ENCODE data around the gene SLC6A9. TPM values are rescaled to one million over a fixed set of nuclear protein-coding genes. Genes with fewer than 3 reads are reported as not detected.

The SLC6A9 gene
- total RNA-seq, 5 donors from 2014 or later (not counting 1 experiment from before 2014, with no cell fraction given): 1.4 to 8.2 (median 6.3) TPM; not detected in 1

DNA sequence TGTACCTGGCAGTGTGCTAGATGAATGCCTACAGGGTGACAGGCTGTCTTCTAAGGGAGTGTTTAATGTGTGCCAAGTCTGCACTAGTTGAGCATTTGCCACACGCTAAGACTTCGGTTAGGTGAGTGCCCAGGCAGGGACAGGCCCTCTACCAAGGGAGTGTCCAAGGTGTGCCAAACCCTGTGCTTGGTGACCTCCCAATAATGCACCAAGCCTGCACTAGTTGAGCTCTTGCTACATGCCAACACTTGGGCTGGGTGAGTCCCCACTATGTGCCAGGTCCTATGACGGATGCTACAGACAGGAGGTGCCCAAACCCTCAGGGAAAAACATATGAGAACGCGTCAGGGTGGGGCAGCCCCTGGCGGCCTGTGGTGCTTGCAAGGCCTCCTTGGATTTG lies 10.8 kb downstream of the SLC6A9 start:
- Histone ChIP-seq H3K27ac (ENCODE audit: low read length) (no peak overlapping the region), H3K4me1 (ENCODE audit: control insufficient read depth in 1 of 2, extremely low read depth in 1 of 2, insufficient read depth in 2 of 2, low read length in 2 of 2) (no peaks in the 10 kb centered on the region), H3K4me3 (ENCODE audit: control insufficient read depth in 1 of 2, extremely low read depth in 1 of 2, low read length in 1 of 2) (no peak overlapping the region), H3K27me3 (replicated peaks in 1 of 2; ENCODE audit: control insufficient read depth in 2 of 2, extremely low read depth in 1 of 2, insufficient read depth in 2 of 2, low read length in 1 of 2) (peaks cover 0 to 24% of the 10 kb centered on the region in 2 experiments), H3K36me3 (ENCODE audit: control insufficient read depth in 2 of 2, extremely low read depth in 1 of 2, insufficient read depth in 1 of 2, low read length in 1 of 2) (no peaks in the 10 kb centered on the region), H3K9me3 (no peaks in the 10 kb centered on the region)
- Mint-ChIP-seq H3K4me3 (no peak overlapping the region), H3K36me3 (no peaks in the 10 kb centered on the region), H3K9me3 (no peaks in the 10 kb centered on the region), H3K4me1 (no peaks in the 10 kb centered on the region), H3K27ac (no peak overlapping the region), H3K27me3 (no peaks in the 10 kb centered on the region)
- ATAC-seq (replicated peaks in 1 of 4) (no peak), DNase-seq (no peak)
- WGBS (ENCODE audit: insufficient coverage): 84% methylated on average over 6 of the region's 6 CpGs
- POLR2A ChIA-PET: no interaction called here
- CTCF ChIA-PET: no interaction called here

DNA sequence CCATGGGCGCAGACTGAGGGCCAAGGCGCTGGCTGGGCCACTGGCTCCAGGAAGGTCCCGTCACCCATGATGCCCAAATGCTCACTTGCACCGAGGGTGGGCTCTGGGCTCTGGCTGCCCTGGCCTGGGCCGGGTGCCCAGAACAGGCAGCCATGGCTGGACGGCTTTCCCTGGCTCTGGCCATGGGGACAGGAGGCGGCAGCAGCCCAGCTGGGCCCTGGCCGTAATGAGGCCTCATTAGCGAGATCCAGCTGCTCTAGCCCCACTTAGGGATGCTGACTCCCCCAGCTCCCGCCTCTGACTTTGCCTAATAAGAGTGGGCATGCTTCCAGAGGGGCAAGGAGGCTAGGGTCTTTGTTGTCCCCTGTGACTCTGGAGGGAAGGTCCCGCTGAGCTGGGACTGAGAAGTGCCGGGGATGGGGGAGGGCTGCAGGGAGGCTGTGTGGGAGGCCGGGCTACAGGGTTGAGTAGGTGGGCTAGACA lies 11.8 kb downstream of the SLC6A9 start:
- CTCF ChIA-PET: interaction anchor here in 1 of 2 donors (0.5 kb wide), 1 partner anchor 12 kb away, joined by 6 read pairs; no protein-coding TSS in a partner anchor
- no peaks in the 10 kb centered on the region for H3K36me3 Mint-ChIP-seq
- DNase-seq: no peak

DNA sequence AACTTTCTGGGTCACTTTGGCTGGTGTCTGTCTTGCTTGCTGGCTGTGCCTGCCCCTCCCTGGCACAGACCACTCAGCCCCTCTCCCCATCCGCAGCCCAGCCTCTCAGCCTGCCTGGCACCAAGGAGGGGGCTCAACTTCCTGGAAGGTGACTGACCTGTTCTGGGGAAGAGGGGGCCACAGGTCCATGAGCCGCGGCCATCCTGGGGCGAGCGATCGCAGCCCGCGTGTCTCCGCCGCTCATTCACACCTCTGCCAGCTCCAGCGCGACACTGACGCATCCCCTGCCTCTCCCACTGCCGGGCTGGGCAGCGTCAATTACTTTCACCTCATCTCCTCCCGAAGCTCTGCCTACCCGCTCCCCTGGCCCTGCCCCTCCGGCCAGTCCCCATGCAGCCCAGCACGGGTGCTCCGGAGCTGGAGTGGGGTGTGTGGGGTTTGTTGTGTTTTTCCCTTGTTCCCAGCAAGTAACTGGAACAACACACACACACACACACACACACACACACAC lies 14.3 kb downstream of the SLC6A9 start:
- Mint-ChIP-seq H3K4me1 (peaks cover 7 to 22% (median 12%) of the 10 kb centered on the region in 3 donors), H3K36me3 (no peaks in the 10 kb centered on the region), H3K27me3 (no peaks in the 10 kb centered on the region), H3K4me3 (no peak overlapping the region), H3K27ac (no peak overlapping the region), H3K9me3 (no peaks in the 10 kb centered on the region)
- WGBS (ENCODE audit: insufficient coverage): 94% methylated on average over 14 of the region's 20 CpGs
- Histone ChIP-seq H3K27ac (ENCODE audit: low read length) (no peak overlapping the region), H3K9me3 (no peaks in the 10 kb centered on the region), H3K27me3 (replicated peaks in 1 of 2; ENCODE audit: control insufficient read depth in 2 of 2, extremely low read depth in 1 of 2, insufficient read depth in 2 of 2, low read length in 1 of 2) (peaks cover 0 to 24% of the 10 kb centered on the region in 2 experiments), H3K36me3 (ENCODE audit: control insufficient read depth in 2 of 2, extremely low read depth in 1 of 2, insufficient read depth in 1 of 2, low read length in 1 of 2) (no peaks in the 10 kb centered on the region), H3K4me3 (ENCODE audit: control insufficient read depth in 1 of 2, extremely low read depth in 1 of 2, low read length in 1 of 2) (no peak overlapping the region), H3K4me1 (ENCODE audit: control insufficient read depth in 1 of 2, extremely low read depth in 1 of 2, insufficient read depth in 2 of 2, low read length in 2 of 2) (peaks cover 5 to 14% of the 10 kb centered on the region in 2 experiments)
- no peak for DNase-seq
- CTCF ChIA-PET: no interaction called here
- POLR2A ChIA-PET: no interaction called here
- ATAC-seq (replicated peaks in 1 of 4): no peak

More for the DNA sequence above, 11.8 kb downstream of the SLC6A9 start:
- Mint-ChIP-seq H3K9me3 (no peaks in the 10 kb centered on the region), H3K4me3 (no peak overlapping the region), H3K4me1 (peaks cover 0 to 2% (median 0%) of the 10 kb centered on the region in 3 donors), H3K27ac (no peak overlapping the region), H3K27me3 (no peaks in the 10 kb centered on the region)
- no peak overlapping the region for H3K4me3 ChIP-seq (ENCODE audit: control insufficient read depth in 1 of 2, extremely low read depth in 1 of 2, low read length in 1 of 2)
- H3K9me3 ChIP-seq: no peaks in the 10 kb centered on the region
- no peaks in the 10 kb centered on the region for H3K36me3 ChIP-seq (ENCODE audit: control insufficient read depth in 2 of 2, extremely low read depth in 1 of 2, insufficient read depth in 1 of 2, low read length in 1 of 2)
- POLR2A ChIA-PET: no interaction called here
- H3K27me3 ChIP-seq (replicated peaks in 1 of 2; ENCODE audit: control insufficient read depth in 2 of 2, extremely low read depth in 1 of 2, insufficient read depth in 2 of 2, low read length in 1 of 2): peaks cover 0 to 26% of the 10 kb centered on the region in 2 experiments
- WGBS (ENCODE audit: insufficient coverage): 88% methylated on average over 10 of the region's 13 CpGs
- ATAC-seq (replicated peaks in 1 of 4): no peak
- no peaks in the 10 kb centered on the region for H3K4me1 ChIP-seq (ENCODE audit: control insufficient read depth in 1 of 2, extremely low read depth in 1 of 2, insufficient read depth in 2 of 2, low read length in 2 of 2)
- no peak overlapping the region for H3K27ac ChIP-seq (ENCODE audit: low read length)

DNA sequence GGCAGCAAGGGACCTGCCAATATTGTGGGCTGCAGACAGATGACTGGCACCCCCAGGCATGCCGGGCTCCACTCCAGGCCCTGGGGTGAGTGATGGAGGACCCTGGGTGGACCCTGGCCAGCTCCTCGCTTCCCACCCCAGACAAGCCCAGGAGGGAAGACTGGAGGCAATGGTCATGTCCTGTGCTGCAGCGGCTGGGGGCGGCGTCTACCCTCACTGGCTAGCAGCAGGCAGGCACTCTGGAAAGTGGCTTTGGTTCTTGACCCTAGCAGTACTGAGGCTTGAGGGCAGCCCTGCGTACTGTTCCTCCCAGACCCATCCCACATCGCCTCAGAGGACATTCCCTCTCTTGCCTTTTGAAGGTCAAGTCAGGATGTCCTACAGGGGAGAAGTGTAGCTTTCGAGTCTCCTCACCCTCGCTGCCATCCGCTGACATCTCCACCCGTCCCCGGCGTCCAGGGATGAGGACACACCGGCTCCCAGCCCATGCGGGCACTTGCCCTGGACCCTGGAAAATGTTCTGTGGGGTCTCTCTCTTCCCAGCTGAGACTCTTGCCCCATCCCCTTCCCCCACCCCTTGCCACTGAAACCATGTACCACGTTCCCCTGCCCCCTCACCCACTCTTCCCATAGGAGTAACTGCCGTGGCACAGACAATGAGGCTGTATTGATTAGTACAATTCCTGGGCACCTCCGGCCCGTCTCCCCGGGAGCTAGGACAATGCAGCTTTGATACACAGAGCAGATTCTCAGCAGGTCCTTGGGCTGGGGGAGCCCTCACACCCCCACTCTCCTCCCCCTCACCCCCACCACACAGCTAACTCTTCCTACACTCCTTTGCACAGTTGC lies 15.0 kb downstream of the SLC6A9 start:
- no peaks in the 10 kb centered on the region for H3K27me3 Mint-ChIP-seq
- no peak overlapping the region for H3K4me3 Mint-ChIP-seq
- no peak for DNase-seq
- WGBS (ENCODE audit: insufficient coverage): 87% methylated on average over 11 of the region's 20 CpGs
- Histone ChIP-seq H3K9me3 (no peaks in the 10 kb centered on the region), H3K4me3 (ENCODE audit: control insufficient read depth in 1 of 2, extremely low read depth in 1 of 2, low read length in 1 of 2) (no peak overlapping the region), H3K4me1 (ENCODE audit: control insufficient read depth in 1 of 2, extremely low read depth in 1 of 2, insufficient read depth in 2 of 2, low read length in 2 of 2) (peaks cover 5 to 14% of the 10 kb centered on the region in 2 experiments), H3K36me3 (ENCODE audit: control insufficient read depth in 2 of 2, extremely low read depth in 1 of 2, insufficient read depth in 1 of 2, low read length in 1 of 2) (no peaks in the 10 kb centered on the region), H3K27ac (ENCODE audit: low read length) (no peak overlapping the region), H3K27me3 (replicated peaks in 1 of 2; ENCODE audit: control insufficient read depth in 2 of 2, extremely low read depth in 1 of 2, insufficient read depth in 2 of 2, low read length in 1 of 2) (peaks cover 0 to 24% of the 10 kb centered on the region in 2 experiments)
- ATAC-seq (replicated peaks in 1 of 4): no peak
- ChIA-PET POLR2A (interaction anchor here in 1 of 2 donors (0.5 kb wide), 1 partner anchor 1733 kb away, joined by 6 read pairs; no protein-coding TSS in a partner anchor), CTCF (no interaction called here)
- H3K27ac Mint-ChIP-seq: no peak overlapping the region
- H3K36me3 Mint-ChIP-seq: no peaks in the 10 kb centered on the region
- no peaks in the 10 kb centered on the region for H3K9me3 Mint-ChIP-seq
- H3K4me1 Mint-ChIP-seq: peaks cover 7 to 22% (median 12%) of the 10 kb centered on the region in 3 donors

DNA sequence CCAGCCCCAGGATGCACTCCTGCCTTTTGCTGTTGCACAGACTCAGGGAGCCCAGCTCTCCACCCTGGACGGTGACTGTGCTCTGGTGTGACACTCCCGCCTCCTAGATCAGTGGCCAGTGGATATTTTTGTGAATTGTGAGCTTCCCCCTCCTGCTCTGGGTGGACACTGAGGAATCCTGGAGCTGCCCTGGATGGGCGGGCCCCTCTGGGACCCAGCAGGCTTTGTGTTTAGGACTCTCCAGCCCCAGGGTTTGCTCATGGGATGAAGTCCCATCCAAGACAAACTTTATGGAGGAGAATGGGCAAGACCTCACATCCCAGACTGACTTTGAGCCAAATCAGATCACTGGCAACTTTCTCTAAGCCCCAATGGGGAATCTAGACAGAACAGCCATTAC lies 16.1 kb downstream of the SLC6A9 start:
- Mint-ChIP-seq H3K4me1 (peaks cover 7 to 22% (median 12%) of the 10 kb centered on the region in 3 donors), H3K9me3 (no peaks in the 10 kb centered on the region), H3K4me3 (no peak overlapping the region), H3K27me3 (no peaks in the 10 kb centered on the region), H3K36me3 (no peaks in the 10 kb centered on the region), H3K27ac (no peak overlapping the region)
- ATAC-seq (replicated peaks in 1 of 4): no peak
- H3K27ac ChIP-seq (ENCODE audit: low read length): no peak overlapping the region
- CTCF ChIA-PET: interaction anchor here in 1 of 2 donors (0.6 kb wide), 1 partner anchor 31 kb away, joined by 4 read pairs; no protein-coding TSS in a partner anchor
- no peak for DNase-seq
- H3K36me3 ChIP-seq (ENCODE audit: control insufficient read depth in 2 of 2, extremely low read depth in 1 of 2, insufficient read depth in 1 of 2, low read length in 1 of 2): no peaks in the 10 kb centered on the region
- POLR2A ChIA-PET: no interaction called here
- peaks cover 5 to 14% of the 10 kb centered on the region in 2 experiments for H3K4me1 ChIP-seq (ENCODE audit: control insufficient read depth in 1 of 2, extremely low read depth in 1 of 2, insufficient read depth in 2 of 2, low read length in 2 of 2)
- 75% methylated on average over 1 of the region's 3 CpGs for WGBS (ENCODE audit: insufficient coverage)
- no peak overlapping the region for H3K4me3 ChIP-seq (ENCODE audit: control insufficient read depth in 1 of 2, extremely low read depth in 1 of 2, low read length in 1 of 2)
- H3K9me3 ChIP-seq: no peaks in the 10 kb centered on the region
- peaks cover 0 to 24% of the 10 kb centered on the region in 2 experiments for H3K27me3 ChIP-seq (replicated peaks in 1 of 2; ENCODE audit: control insufficient read depth in 2 of 2, extremely low read depth in 1 of 2, insufficient read depth in 2 of 2, low read length in 1 of 2)

DNA sequence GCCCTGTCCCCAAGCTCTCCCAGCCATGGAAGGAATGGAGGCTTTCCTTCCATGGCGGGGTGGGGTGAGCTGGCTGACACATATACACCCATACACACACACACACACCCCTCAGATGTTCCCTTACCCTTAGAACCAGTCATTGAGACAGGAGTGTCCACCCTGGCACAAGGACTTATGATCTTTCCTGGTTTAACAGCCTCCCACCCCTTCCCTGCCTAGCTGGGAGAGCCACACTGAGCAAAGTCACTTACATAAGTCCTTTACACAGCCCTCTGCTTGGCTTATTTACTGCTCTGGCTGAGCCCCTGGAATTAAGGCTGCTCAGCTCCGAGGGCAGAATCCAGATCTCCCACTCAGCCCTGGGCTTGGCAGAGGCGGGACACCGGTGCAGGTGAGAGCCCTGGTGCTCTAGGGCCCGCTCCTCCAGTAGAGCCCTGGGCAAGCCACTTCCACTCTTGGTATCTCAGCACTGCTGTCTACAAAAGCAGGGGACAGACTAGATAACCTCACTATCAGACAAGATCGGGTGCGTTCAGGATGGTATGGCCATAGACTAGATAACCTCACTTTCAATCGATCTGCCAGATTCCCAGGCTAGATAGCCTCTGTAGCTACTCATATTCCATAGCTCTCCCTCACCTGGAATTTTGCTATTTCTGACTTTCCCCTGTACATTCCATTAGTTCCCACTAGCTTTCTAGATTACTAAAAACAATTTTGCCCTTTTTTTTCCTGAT lies 16.7 kb downstream of the SLC6A9 start:
- no peaks in the 10 kb centered on the region for H3K36me3 Mint-ChIP-seq
- H3K4me3 ChIP-seq (ENCODE audit: control insufficient read depth in 1 of 2, extremely low read depth in 1 of 2, low read length in 1 of 2): no peak overlapping the region
- H3K4me1 ChIP-seq (ENCODE audit: control insufficient read depth in 1 of 2, extremely low read depth in 1 of 2, insufficient read depth in 2 of 2, low read length in 2 of 2): peaks cover 5 to 14% of the 10 kb centered on the region in 2 experiments
- peaks cover 0 to 24% of the 10 kb centered on the region in 2 experiments for H3K27me3 ChIP-seq (replicated peaks in 1 of 2; ENCODE audit: control insufficient read depth in 2 of 2, extremely low read depth in 1 of 2, insufficient read depth in 2 of 2, low read length in 1 of 2)
- POLR2A ChIA-PET: no interaction called here
- WGBS (ENCODE audit: insufficient coverage): 80% methylated on average over 8 of the region's 8 CpGs
- no peaks in the 10 kb centered on the region for H3K9me3 Mint-ChIP-seq
- H3K27ac Mint-ChIP-seq: no peak overlapping the region
- DNase-seq: no peak
- CTCF ChIA-PET: interaction anchor here in 1 of 2 donors (0.6 kb wide), 1 partner anchor 32 kb away, joined by 4 read pairs; no protein-coding TSS in a partner anchor
- no peaks in the 10 kb centered on the region for H3K36me3 ChIP-seq (ENCODE audit: control insufficient read depth in 2 of 2, extremely low read depth in 1 of 2, insufficient read depth in 1 of 2, low read length in 1 of 2)
- no peak overlapping the region for H3K27ac ChIP-seq (ENCODE audit: low read length)
- H3K4me3 Mint-ChIP-seq: no peak overlapping the region
- ATAC-seq (replicated peaks in 1 of 4): no peak
- H3K27me3 Mint-ChIP-seq: no peaks in the 10 kb centered on the region
- peaks cover 7 to 22% (median 12%) of the 10 kb centered on the region in 3 donors for H3K4me1 Mint-ChIP-seq
- no peaks in the 10 kb centered on the region for H3K9me3 ChIP-seq
